GM19035 (cell line): ENCODE data around the gene GRIA3.
"Not testable (repeated sequence)": the region's sequence is repeated elsewhere in the genome, so short reads cannot be mapped to it uniquely, and the experiment has no call there.

ENCODE experiments used
- ATAC-seq: cut with Tn5 transposase; IDR thresholded peaks from one replicate; pipeline ENCODE4 v1.9.1; 2021; ENCODE audit not compliant: unreplicated experiment

The GRIA3 gene

GRCh38 chrX:123518791-123519190 lies 334.7 kb downstream of the GRIA3 start:
- no peak for ATAC-seq

- no peak for ATAC-seq
Observed at GRCh38 chrX:123525123-123525725, 341.1 kb downstream of the GRIA3 start.

- ATAC-seq, result not testable (repeated sequence)
Observed at GRCh38 chrX:123530726-123531125, 346.6 kb downstream of the GRIA3 start.
